HEK293 (cell line): ENCODE results near the gene THBD.

Experiments used
- CTCF ChIA-PET: fragments of 350-600 bp; formaldehyde crosslinking; extraction: SDS; loops from one replicate; lab custom pipeline; 2021; ENCODE audit warnings: antibody characterized with exemption; lab: Yijun Ruan, JAX
- POLR2A ChIA-PET: fragments of 300-600 bp; formaldehyde crosslinking; extraction: SDS; loops from one replicate; lab custom pipeline; 2020; ENCODE audit warnings: antibody characterized with exemption, inconsistent platforms; lab: Yijun Ruan, JAX
- H3K27ac ChIP-seq: fragments of 200-500 bp; sonication (Bioruptor generic); 2 replicates; pipeline ENCODE4 v1.5.1; 2014; ENCODE audit warnings: low read depth, low read length, control low read depth, inconsistent platforms; ENCODE audit errors: extremely low read depth
- H3K36me3 ChIP-seq, 2 experiments: fragments of 200-500 bp in 1 of 2; sonication (Bioruptor generic) in 1 of 2; 1 replicate in 1 of 2; 2 replicates in 1 of 2; pipeline ENCODE4 v1.5.1; 2014 to 2017; ENCODE audit warnings: inconsistent platforms in 2 of 2, low read length in 2 of 2; ENCODE audit not compliant: control insufficient read depth in 2 of 2, insufficient read depth in 1 of 2
- H3K4me1 ChIP-seq: fragments of 200-500 bp; sonication (Bioruptor generic); 2 replicates; pipeline ENCODE4 v1.5.1; 2014; ENCODE audit warnings: mild to moderate bottlenecking, low read length, inconsistent platforms; ENCODE audit not compliant: control insufficient read depth, insufficient read depth
- H3K4me3 ChIP-seq: 2 replicates; pipeline ENCODE4 v1.5.1; 2011; ENCODE audit warnings: low read depth, mild to moderate bottlenecking, control low read depth, low read length, moderate library complexity
- H3K9me3 ChIP-seq: fragments of 200-500 bp; sonication (Bioruptor generic); 2 replicates; pipeline ENCODE4 v1.5.1; 2014; ENCODE audit warnings: low read depth, low read length, inconsistent platforms; ENCODE audit not compliant: control insufficient read depth, insufficient read depth
- EGR2 ChIP-seq: fragments of 450-650 bp; formaldehyde crosslinking; IDR thresholded peaks from 2 replicates; pipeline ENCODE4 v1.5.1; 2016; ENCODE audit warnings: low read depth, missing biosample characterization, missing genetic modification characterization
- GLIS1 ChIP-seq: fragments of 450-650 bp; formaldehyde crosslinking; IDR thresholded peaks from 2 replicates; pipeline ENCODE4 v1.5.1; 2016; ENCODE audit warnings: missing biosample characterization, missing genetic modification characterization
- KLF16 ChIP-seq: fragments of 450-650 bp; formaldehyde crosslinking; IDR thresholded peaks from 2 replicates; pipeline ENCODE4 v1.5.1; 2017; ENCODE audit warnings: missing biosample characterization, missing genetic modification characterization
- KLF17 ChIP-seq: fragments of 450-650 bp; formaldehyde crosslinking; IDR thresholded peaks from 2 replicates; pipeline ENCODE4 v1.5.1; 2016; ENCODE audit warnings: missing biosample characterization, missing genetic modification characterization
- KLF7 ChIP-seq: fragments of 450-650 bp; formaldehyde crosslinking; IDR thresholded peaks from 2 replicates; pipeline ENCODE4 v1.5.1; 2016; ENCODE audit warnings: missing biosample characterization, missing genetic modification characterization, borderline replicate concordance
- KLF8 ChIP-seq: fragments of 450-650 bp; formaldehyde crosslinking; IDR thresholded peaks from 2 replicates; pipeline ENCODE4 v1.5.1; 2016; ENCODE audit warnings: missing biosample characterization, missing genetic modification characterization
- REST ChIP-seq: fragments of 450-650 bp; formaldehyde crosslinking; IDR thresholded peaks from 2 replicates; pipeline ENCODE4 v1.5.1; 2016; ENCODE audit warnings: missing biosample characterization, missing genetic modification characterization
- ZBTB49 ChIP-seq: fragments of 450-650 bp; formaldehyde crosslinking; IDR thresholded peaks from 2 replicates; pipeline ENCODE4 v1.5.1; 2016; ENCODE audit warnings: missing biosample characterization, missing genetic modification characterization, low read depth
- ZFP37 ChIP-seq: fragments of 450-650 bp; formaldehyde crosslinking; IDR thresholded peaks from 2 replicates; pipeline ENCODE4 v1.5.1; 2016; ENCODE audit warnings: missing biosample characterization, missing genetic modification characterization
- ZIC2 ChIP-seq: fragments of 450-650 bp; formaldehyde crosslinking; IDR thresholded peaks from 2 replicates; pipeline ENCODE4 v1.5.1; 2016; ENCODE audit warnings: missing biosample characterization, missing genetic modification characterization
- ZNF133 ChIP-seq: fragments of 450-650 bp; formaldehyde crosslinking; IDR thresholded peaks from 2 replicates; pipeline ENCODE4 v1.5.1; 2016; ENCODE audit warnings: missing biosample characterization, missing genetic modification characterization
- ZNF23 ChIP-seq: fragments of 450-650 bp; formaldehyde crosslinking; IDR thresholded peaks from 2 replicates; pipeline ENCODE4 v1.5.1; 2016; ENCODE audit warnings: missing biosample characterization, missing genetic modification characterization, borderline replicate concordance
- ZNF248 ChIP-seq: fragments of 450-650 bp; formaldehyde crosslinking; IDR thresholded peaks from 2 replicates; pipeline ENCODE4 v1.5.1; 2017; ENCODE audit warnings: missing biosample characterization, missing genetic modification characterization
- ZNF280C ChIP-seq: fragments of 450-650 bp; formaldehyde crosslinking; IDR thresholded peaks from 2 replicates; pipeline ENCODE4 v1.5.1; 2016; ENCODE audit warnings: missing biosample characterization, missing genetic modification characterization
- ZNF311 ChIP-seq: fragments of 450-650 bp; formaldehyde crosslinking; IDR thresholded peaks from 2 replicates; pipeline ENCODE4 v1.5.1; 2017; ENCODE audit warnings: missing biosample characterization, missing genetic modification characterization, borderline replicate concordance
- ZNF394 ChIP-seq: fragments of 450-650 bp; formaldehyde crosslinking; IDR thresholded peaks from 2 replicates; pipeline ENCODE4 v1.5.1; 2016; ENCODE audit warnings: missing biosample characterization, missing genetic modification characterization, mild to moderate bottlenecking, moderate library complexity, borderline replicate concordance
- ZNF488 ChIP-seq: fragments of 450-650 bp; formaldehyde crosslinking; IDR thresholded peaks from 2 replicates; pipeline ENCODE4 v1.5.1; 2016; ENCODE audit warnings: missing biosample characterization, missing genetic modification characterization
- ZNF501 ChIP-seq: fragments of 450-650 bp; formaldehyde crosslinking; IDR thresholded peaks from 2 replicates; pipeline ENCODE4 v1.5.1; 2016; ENCODE audit warnings: missing biosample characterization, missing genetic modification characterization
- ZNF560 ChIP-seq: fragments of 450-650 bp; formaldehyde crosslinking; IDR thresholded peaks from 2 replicates; pipeline ENCODE4 v1.5.1; 2017; ENCODE audit warnings: missing biosample characterization, missing genetic modification characterization, borderline replicate concordance
- ZNF623 ChIP-seq: fragments of 450-650 bp; formaldehyde crosslinking; IDR thresholded peaks from 2 replicates; pipeline ENCODE4 v1.5.1; 2016; ENCODE audit warnings: missing biosample characterization, missing genetic modification characterization
- ZNF624 ChIP-seq: fragments of 450-650 bp; formaldehyde crosslinking; IDR thresholded peaks from 2 replicates; pipeline ENCODE4 v1.5.1; 2017; ENCODE audit warnings: missing biosample characterization, missing genetic modification characterization
- ZNF785 ChIP-seq: fragments of 450-650 bp; formaldehyde crosslinking; IDR thresholded peaks from 2 replicates; pipeline ENCODE4 v1.5.1; 2016; ENCODE audit warnings: missing biosample characterization, missing genetic modification characterization
- ZNF843 ChIP-seq: fragments of 450-650 bp; formaldehyde crosslinking; IDR thresholded peaks from 2 replicates; pipeline ENCODE4 v1.5.1; 2016; ENCODE audit warnings: missing biosample characterization, missing genetic modification characterization
- ZSCAN16 ChIP-seq: fragments of 450-650 bp; formaldehyde crosslinking; IDR thresholded peaks from 2 replicates; pipeline ENCODE4 v1.5.1; 2016; ENCODE audit warnings: missing biosample characterization, missing genetic modification characterization
- ZSCAN4 ChIP-seq: fragments of 450-650 bp; formaldehyde crosslinking; IDR thresholded peaks from 2 replicates; pipeline ENCODE4 v1.5.1; 2017; ENCODE audit warnings: missing biosample characterization, missing genetic modification characterization

Gene THBD

GRCh38 chr20:23003077-23003635 lies 46.3 kb downstream of the THBD start:
- ChIA-PET POLR2A (no interaction called here), CTCF (no interaction called here)
- TF ChIP-seq KLF17 (no peak), ZIC2 (tag by site-specific recombination) (no peak), ZNF624 (tag by site-specific recombination) (no peak), KLF8 (tag by site-specific recombination) (no peak), ZNF501 (no peak), ZNF394 (tag by site-specific recombination) (no peak), ZNF488 (no peak), KLF16 (no peak), ZNF133 (no peak), ZNF785 (tag by site-specific recombination) (no peak), ZNF560 (tag by site-specific recombination) (no peak), REST (tag by site-specific recombination) (no peak), ZNF623 (no peak), KLF7 (tag by site-specific recombination) (no peak), ZNF248 (tag by site-specific recombination) (no peak), ZNF843 (tag by site-specific recombination) (no peak), GLIS1 (tag by site-specific recombination) (no peak), ZSCAN16 (tag by site-specific recombination) (no peak), ZFP37 (tag by site-specific recombination) (no peak), ZNF280C (no peak)
- Histone ChIP-seq H3K36me3 (no peaks in the 10 kb centered on the region), H3K9me3 (no peaks in the 10 kb centered on the region), H3K4me3 (no peak overlapping the region), H3K27ac (no peak overlapping the region), H3K4me1 (no peaks in the 10 kb centered on the region)

- CTCF ChIA-PET, result interaction anchor here (0.6 kb wide), 1 partner anchor 8 kb away, joined by 5 read pairs; no protein-coding TSS in a partner anchor
- POLR2A ChIA-PET, result no interaction called here
- Histone ChIP-seq H3K9me3 (no peaks in the 10 kb centered on the region), H3K27ac (no peak overlapping the region), H3K4me3 (no peak overlapping the region), H3K4me1 (no peaks in the 10 kb centered on the region), H3K36me3 (no peaks in the 10 kb centered on the region)
- TF ChIP-seq ZBTB49 (tag by site-specific recombination) (no peak), ZNF23 (no peak), EGR2 (tag by site-specific recombination) (no peak), ZNF311 (no peak), ZSCAN4 (tag by site-specific recombination) (no peak)
Measured at GRCh38 chr20:23002276-23002675, 47.2 kb downstream of the THBD start.
